Endothelial cell of umbilical vein (primary cell): ENCODE measurements around the gene PLXNC1. TPM values are rescaled to one million over a fixed set of nuclear protein-coding genes. Genes with fewer than 3 reads are reported as not detected.
A peak's percentile ranks its signal among the peaks of the same experiment; 100 is the strongest.

Experiments used
- BruUV-seq: library from RNA; stranded (reverse); fragments of 400-500 nt; replicated peaks from 2 replicates; lab custom pipeline; 2021; lab: Mats Ljungman, UMichigan
- CTCF ChIA-PET: fragments of 300-600, 350-600 bp; sonication (Branson Sonifier 250); formaldehyde crosslinking; loops from one replicate; lab custom pipeline; 2021; ENCODE audit warnings: antibody characterized with exemption, inconsistent platforms; lab: Charles Lee
- POLR2A ChIA-PET: fragments of 300-600, 350-600 bp; sonication (Branson Sonifier 250); formaldehyde crosslinking; loops from one replicate; lab custom pipeline; 2021; ENCODE audit warnings: antibody characterized with exemption, inconsistent platforms; lab: Charles Lee
- DNase-seq: peaks from one replicate; pipeline ENCODE4 v3.0.0-alpha.2; 2011; ENCODE audit warnings: low read depth, low spot score
- FAIRE-seq: peaks from 2 replicates; lab custom pipeline; 2011; peaks lifted over from hg19 to GRCh38; lab: Jason Lieb, UNC
- H2AFZ ChIP-seq: 2 replicates; pipeline ENCODE4 v1.6.0; 2012; ENCODE audit warnings: low read depth, low read length, control low read depth, inconsistent platforms
- H3K27ac ChIP-seq: 2 replicates; pipeline ENCODE4 v1.5.1; 2011; ENCODE audit warnings: low read depth, mild to moderate bottlenecking, control low read depth, low read length, moderate library complexity; ENCODE audit not compliant: insufficient read depth
- H3K27me3 ChIP-seq, 2 experiments: 2 replicates each; pipeline versions ENCODE4 v1.6.0 to v1.6.1; 2011; ENCODE audit warnings: low read length in 2 of 2, mixed read lengths in 1 of 2; ENCODE audit not compliant: control insufficient read depth in 2 of 2, insufficient read depth in 2 of 2
- H3K36me3 ChIP-seq, 2 experiments: 2 replicates in 1 of 2; 3 replicates in 1 of 2; pipeline ENCODE4 v1.5.1; 2011; ENCODE audit warnings: low read length in 2 of 2, mild to moderate bottlenecking in 1 of 2, moderate library complexity in 1 of 2; ENCODE audit not compliant: control insufficient read depth in 2 of 2, insufficient read depth in 2 of 2; ENCODE audit errors: extremely low read depth in 1 of 2
- H3K4me1 ChIP-seq: 3 replicates; pipeline ENCODE4 v1.5.1; 2011; ENCODE audit warnings: mild to moderate bottlenecking, low read length; ENCODE audit not compliant: control insufficient read depth, insufficient read depth; ENCODE audit errors: extremely low read depth
- H3K4me2 ChIP-seq: 2 replicates; pipeline ENCODE4 v1.6.1; 2011; ENCODE audit warnings: low read length, control low read depth, mixed read lengths; ENCODE audit not compliant: insufficient read depth
- H3K4me3 ChIP-seq, 3 experiments: fragments of 200-600 bp in 1 of 3; sonication (generic), shearing (Covaris generic) in 1 of 3; replicated peaks in 1 of 3; 2 replicates each; pipeline ENCODE4 v1.5.1; 2011 to 2016; ENCODE audit warnings: control low read depth in 3 of 3, low read length in 3 of 3, mild to moderate bottlenecking in 2 of 3, inconsistent platforms in 1 of 3, low read depth in 1 of 3, moderate library complexity in 1 of 3; ENCODE audit not compliant: insufficient read depth in 1 of 3
- H3K79me2 ChIP-seq: 2 replicates; pipeline ENCODE4 v1.6.0; 2012; ENCODE audit warnings: low read length, inconsistent platforms; ENCODE audit not compliant: control insufficient read depth, insufficient read depth
- H3K9ac ChIP-seq: replicated peaks from 2 replicates; pipeline ENCODE3; 2011; ENCODE audit warnings: low read length, control low read depth; ENCODE audit not compliant: insufficient read depth; ENCODE audit errors: extremely low read depth
- H3K9me1 ChIP-seq: replicated peaks from 3 replicates; pipeline ENCODE4 v1.6.0; 2011; ENCODE audit warnings: mild to moderate bottlenecking, low read length; ENCODE audit not compliant: control insufficient read depth, insufficient read depth; ENCODE audit errors: extremely low read depth
- H3K9me3 ChIP-seq: replicated peaks from 2 replicates; pipeline ENCODE4 v1.5.1; 2012; ENCODE audit warnings: low read length, inconsistent platforms; ENCODE audit not compliant: control insufficient read depth, insufficient read depth
- H4K20me1 ChIP-seq: replicated peaks from 2 replicates; pipeline ENCODE3; 2011; ENCODE audit warnings: mild to moderate bottlenecking, low read length; ENCODE audit not compliant: control insufficient read depth, insufficient read depth; ENCODE audit errors: extremely low read depth
- CTCF ChIP-seq, 2 donors: IDR thresholded peaks; 1 replicate in 1 of 2; 2 replicates in 1 of 2; pipeline ENCODE4 v1.5.1; 2011; ENCODE audit warnings: low read length in 2 of 2, mild to moderate bottlenecking in 2 of 2, moderate library complexity in 2 of 2, control low read depth in 1 of 2, inconsistent platforms in 1 of 2, low read depth in 1 of 2; ENCODE audit not compliant: insufficient read depth in 1 of 2; ENCODE audit errors: extremely low read depth in 1 of 2
- EZH2 ChIP-seq: IDR thresholded peaks from 2 replicates; pipeline ENCODE4 v1.6.1; 2012; ENCODE audit warnings: borderline replicate concordance, low read depth, mild to moderate bottlenecking, moderate library complexity, low read length, inconsistent platforms; ENCODE audit not compliant: severe bottlenecking
- FOS ChIP-seq: IDR thresholded peaks from 2 replicates; pipeline ENCODE4 v1.6.1; 2011; ENCODE audit warnings: mild to moderate bottlenecking, low read length, moderate library complexity, borderline replicate concordance; ENCODE audit not compliant: insufficient read depth
- JUN ChIP-seq: IDR thresholded peaks from 2 replicates; pipeline ENCODE4 v1.6.1; 2011; ENCODE audit warnings: borderline replicate concordance, low read depth; ENCODE audit not compliant: insufficient read length, insufficient read depth
- MAX ChIP-seq: IDR thresholded peaks from 2 replicates; pipeline ENCODE4 v1.6.1; 2011; ENCODE audit not compliant: insufficient read depth, insufficient read length
- MYC ChIP-seq: IDR thresholded peaks from one replicate; pipeline ENCODE4 v1.6.1; 2011; ENCODE audit warnings: mild to moderate bottlenecking, low read depth, low read length
- POLR2A ChIP-seq: IDR thresholded peaks from 2 replicates; pipeline ENCODE4 v1.6.1; 2012; ENCODE audit warnings: low read depth, mild to moderate bottlenecking, control low read depth, low read length
- POLR2AphosphoS5 ChIP-seq: IDR thresholded peaks from 2 replicates; pipeline ENCODE4 v1.6.1; 2012; ENCODE audit warnings: low read depth, mild to moderate bottlenecking, control low read depth, low read length, moderate library complexity; ENCODE audit not compliant: insufficient read depth
- dilution Hi-C: fragments of 300-500 bp; cut with MboI; formaldehyde crosslinking; loops from one replicate; pipeline ENCODE4 v1.15.0; 2019; ENCODE audit warnings: low sequenced_read_pairs; ENCODE audit not compliant: extremely low pct_ligation_motif_present
- intact Hi-C: fragments of 100-400 bp; cut with micrococcal nuclease; formaldehyde crosslinking; loops from one replicate; pipeline ENCODE4 v1.10.0; 2022
- polyA plus RNA-seq, 4 experiments: library from polyadenylated mRNA; depleted of rRNA in 3 of 4; stranded (reverse) in 3 of 4; unstranded in 1 of 4; fragments of >200 nt; gene quantifications; 2 replicates each; pipeline versions ENCODE4 v1.2.1 to v1.2.3, GENCODE V29; 2011 to 2012; ENCODE audit warnings: missing spikeins in 1 of 4
- total RNA-seq: library from RNA; stranded (reverse); gene quantifications from 2 replicates; pipeline ENCODE4 v1.2.3, GENCODE V29; 2021

PLXNC1 gene
- total and polyA plus RNA-seq, 2 donors (not counting 3 experiments of a cell fraction or from before 2014, with no cell fraction given), result 0.04 TPM; not detected in 1

- no peaks in the 10 kb centered on the region for H4K20me1 ChIP-seq
- no peaks in the 10 kb centered on the region for H3K36me3 ChIP-seq
- H3K9me1 ChIP-seq, result no peaks in the 10 kb centered on the region
- no peak overlapping the region for H3K4me3 ChIP-seq
- no peaks in the 10 kb centered on the region for H3K4me1 ChIP-seq
- no TSS peak for BruUV-seq
- peak; percentile 55 for FAIRE-seq
- no peaks in the 10 kb centered on the region for H3K79me2 ChIP-seq
- TF ChIP-seq CTCF (IDR thresholded peaks at IDR 0.05; ENCODE audit: extremely low read depth in 1 of 2, insufficient read depth in 1 of 2, low read depth in 1 of 2, low read length in 2 of 2) (peak; percentile 40 to 58), FOS (no peak), MYC (no peak), MAX (no peak), POLR2AphosphoS5 (no peak), EZH2 (no peak), JUN (no peak), POLR2A (no peak)
- peak; percentile 56 for DNase-seq
- H2AFZ ChIP-seq, result no peak overlapping the region
- no peak overlapping the region for H3K9ac ChIP-seq
- no peak overlapping the region for H3K4me2 ChIP-seq
- intact Hi-C loops (loop anchor here (1.0 to 10.0 kb wide), 3 partner anchors 300 to 1201 kb away; no protein-coding TSS in a partner anchor), dilution Hi-C loops (no loop called here)
- H3K9me3 ChIP-seq, result no peaks in the 10 kb centered on the region
- H3K27ac ChIP-seq, result no peak overlapping the region
- ChIA-PET CTCF (interaction anchor here (0.5 to 4.1 kb wide), 29 partner anchors 9 to 1400 kb away, joined by 3 to 43 read pairs (median 5); no protein-coding TSS in a partner anchor), POLR2A (no interaction called here)
- peaks cover 8 to 9% of the 10 kb centered on the region in 2 experiments for H3K27me3 ChIP-seq
Observed at GRCh38 chr12:94133964-94134795, 14.2 kb upstream of the PLXNC1 start.
